ENCODE measurements around the gene ETFA.

Gene ETFA

GRCh38 chr15:76344893-76345582, 33.8 kb upstream of the ETFA start:
- DNase-seq (ENCODE audit: low read depth) = no peak
- H3K4me3 ChIP-seq (ENCODE audit: low read depth, low read length) = no peak overlapping the region
- TF ChIP-seq CTCF (IDR thresholded peaks at IDR 0.05; ENCODE audit: low read depth, low read length, missing control alignments) = no peak

- no peak overlapping the region for H3K4me3 ChIP-seq (ENCODE audit: low read depth, low read length)
- TF ChIP-seq CTCF (IDR thresholded peaks at IDR 0.05; ENCODE audit: low read depth, low read length, missing control alignments) = no peak
- DNase-seq (ENCODE audit: low read depth) = no peak
These were observed 32.2 kb upstream of the ETFA start for GRCh38 chr15:76343313-76343996.

GRCh38 chr15:76342382-76343201, 31.3 kb upstream of the ETFA start:
- no peak overlapping the region for H3K4me3 ChIP-seq (ENCODE audit: low read depth, low read length)
- TF ChIP-seq CTCF (IDR thresholded peaks at IDR 0.05; ENCODE audit: low read depth, low read length, missing control alignments) = no peak
- no peak for DNase-seq (ENCODE audit: low read depth)

GRCh38 chr15:76342058-76342381, 30.8 kb upstream of the ETFA start:
- H3K4me3 ChIP-seq (ENCODE audit: low read depth, low read length) = no peak overlapping the region
- no peak for DNase-seq (ENCODE audit: low read depth)
- TF ChIP-seq CTCF (IDR thresholded peaks at IDR 0.05; ENCODE audit: low read depth, low read length, missing control alignments) = no peak

- no peak for DNase-seq (ENCODE audit: low read depth)
- H3K4me3 ChIP-seq (ENCODE audit: low read depth, low read length) = no peak overlapping the region
- TF ChIP-seq CTCF (IDR thresholded peaks at IDR 0.05; ENCODE audit: low read depth, low read length, missing control alignments) = no peak
These were observed 30.2 kb upstream of the ETFA start for GRCh38 chr15:76341366-76342057.

GRCh38 chr15:76340803-76341365, 29.6 kb upstream of the ETFA start:
- no peak for DNase-seq (ENCODE audit: low read depth)
- peak; percentile 48 for TF ChIP-seq CTCF (IDR thresholded peaks at IDR 0.05; ENCODE audit: low read depth, low read length, missing control alignments)
- H3K4me3 ChIP-seq (ENCODE audit: low read depth, low read length) = peak overlapping the region; percentile 72

All from GM12864 (cell line).